GM12801 (cell line): Measurements from ENCODE around the gene HEATR5A.

Experiments
- CTCF ChIP-seq: IDR thresholded peaks from one replicate; pipeline ENCODE4 v1.5.1; 2011; ENCODE audit warnings: control low read depth; ENCODE audit not compliant: insufficient read length; ENCODE audit errors: extremely low read depth

The HEATR5A gene

GRCh38 chr14:31419967-31420318 is 407 bp downstream of the HEATR5A start:
- no peak for TF ChIP-seq CTCF

DNA sequence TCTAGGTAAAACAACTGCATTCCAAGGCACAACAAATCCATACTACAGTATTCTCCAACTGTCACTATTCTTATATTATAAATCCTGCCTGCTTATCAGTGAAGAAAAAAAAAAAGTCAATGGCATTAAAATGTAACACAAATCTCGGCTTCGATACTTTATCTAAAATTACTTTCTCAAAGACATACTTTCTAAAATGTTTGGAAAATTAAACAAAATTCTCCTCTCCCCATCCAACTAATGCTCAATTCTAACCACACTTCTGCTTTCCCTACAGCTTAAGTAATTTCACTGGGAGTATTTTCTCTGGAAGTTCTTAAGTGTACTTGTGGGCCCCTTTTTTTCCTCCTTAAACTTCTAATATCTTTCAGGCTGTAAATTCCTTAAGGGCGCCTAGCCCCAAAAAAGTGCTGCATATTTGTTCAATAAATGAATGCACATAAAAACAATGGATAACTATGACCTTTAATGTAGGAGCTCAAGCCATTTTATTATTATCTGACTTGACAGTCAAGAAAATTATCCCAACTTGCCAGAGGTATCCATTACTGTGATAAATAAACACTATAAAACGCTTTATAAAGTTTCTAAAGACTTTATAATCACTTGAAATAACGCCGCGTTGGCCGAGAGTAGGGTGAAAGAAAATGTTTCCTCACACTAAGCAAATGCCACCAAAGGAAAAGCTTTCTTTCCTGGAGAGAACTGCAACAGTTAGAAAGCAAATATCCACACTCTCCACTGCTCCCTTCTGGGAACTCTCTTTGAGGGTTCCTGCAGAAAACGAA is 977 bp downstream of the HEATR5A start:
- no peak for TF ChIP-seq CTCF

GRCh38 chr14:31418440-31418839 is 1.9 kb downstream of the HEATR5A start:
- TF ChIP-seq CTCF = no peak

- no peak for TF ChIP-seq CTCF
Observed at GRCh38 chr14:31414190-31414833, 6.0 kb downstream of the HEATR5A start.

- no peak for TF ChIP-seq CTCF
Observed at GRCh38 chr14:31411218-31411727, 9.1 kb downstream of the HEATR5A start.

- no peak for TF ChIP-seq CTCF
Observed at GRCh38 chr14:31410048-31410650, 10.2 kb downstream of the HEATR5A start.

DNA sequence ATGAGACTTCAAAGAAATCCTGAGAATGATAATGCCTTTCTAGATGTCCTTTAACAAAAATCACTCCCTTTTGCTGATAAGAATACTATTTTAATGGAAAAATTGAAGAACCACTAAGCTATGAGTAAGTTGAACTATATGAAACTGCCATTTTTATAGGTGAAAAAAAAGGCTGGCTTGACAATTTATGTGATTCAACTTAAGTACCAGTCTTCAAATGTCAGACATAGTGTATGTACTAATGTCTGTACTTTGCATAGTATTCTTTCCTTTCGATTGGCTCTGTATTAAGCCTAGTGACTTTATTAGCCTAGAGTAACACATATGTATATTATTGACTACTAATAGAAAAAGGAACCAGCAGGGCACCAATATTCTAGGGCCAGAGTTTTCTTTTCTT is 11.9 kb downstream of the HEATR5A start:
- no peak for TF ChIP-seq CTCF
